WTC11 (cell line): Measurements from ENCODE around the gene CMTM2. TPM values are rescaled to one million over a fixed set of nuclear protein-coding genes. Genes with fewer than 3 reads are reported as not detected.

Experiments
- ATAC-seq: fragments of 200-7000 bp; cut with Tn5 transposase; 2 replicates; pipeline ENCODE4 v1.10.0; 2021; ENCODE audit warnings: mild to moderate bottlenecking, moderate library complexity
- CTCF ChIA-PET: fragments of 300-600 bp; sonication (Branson Sonifier 250); formaldehyde crosslinking; loops from one replicate; lab custom pipeline; 2021; ENCODE audit warnings: antibody characterized with exemption; lab: Charles Lee
- POLR2A ChIA-PET: fragments of 350-600 bp; sonication (Branson Sonifier 250); formaldehyde crosslinking; loops from one replicate; lab custom pipeline; 2021; ENCODE audit warnings: antibody characterized with exemption; lab: Charles Lee
- DNase-seq: peaks from one replicate; pipeline ENCODE4 v3.0.0; 2021; ENCODE audit warnings: low spot score
- H3K27ac Mint-ChIP-seq: 2 replicates; pipeline ENCODE4 v1.8.0; 2021; ENCODE audit warnings: mixed read lengths
- H3K27me3 Mint-ChIP-seq: 2 replicates; pipeline ENCODE4 v1.8.0; 2021; ENCODE audit warnings: low read depth, mild to moderate bottlenecking, moderate library complexity, mixed read lengths
- H3K36me3 Mint-ChIP-seq: 2 replicates; pipeline ENCODE4 v1.8.0; 2021; ENCODE audit warnings: mixed read lengths
- H3K4me1 Mint-ChIP-seq: 2 replicates; pipeline ENCODE4 v1.8.0; 2022; ENCODE audit warnings: mixed read lengths
- H3K4me3 Mint-ChIP-seq: 2 replicates; pipeline ENCODE4 v1.8.0; 2021; ENCODE audit warnings: mild to moderate bottlenecking, moderate library complexity, mixed read lengths
- H3K9me3 Mint-ChIP-seq: 2 replicates; pipeline ENCODE4 v1.8.0; 2021; ENCODE audit warnings: mixed read lengths
- ATF2 ChIP-seq: sonication (generic); formaldehyde crosslinking; IDR thresholded peaks from 2 replicates; pipeline ENCODE4 v1.8.1; 2022; ENCODE audit warnings: low read depth, missing genetic modification reagents, borderline replicate concordance
- CBFB ChIP-seq: sonication (generic); formaldehyde crosslinking; IDR thresholded peaks from 2 replicates; pipeline ENCODE4 v1.8.1; 2022; ENCODE audit warnings: mild to moderate bottlenecking, low read depth, missing genetic modification reagents
- E2F4 ChIP-seq: sonication (generic); formaldehyde crosslinking; IDR thresholded peaks from 2 replicates; pipeline ENCODE4 v1.8.1; 2022; ENCODE audit warnings: low read depth, mild to moderate bottlenecking, moderate library complexity, missing genetic modification reagents, borderline replicate concordance
- ERG ChIP-seq: fragments of 250-450 bp; sonication (Bioruptor Pico); IDR thresholded peaks from 2 replicates; pipeline ENCODE4 v1.8.0; 2021; ENCODE audit warnings: mild to moderate bottlenecking
- ETV6 ChIP-seq: sonication (generic); formaldehyde crosslinking; IDR thresholded peaks from 2 replicates; pipeline ENCODE4 v1.8.1; 2022; ENCODE audit warnings: mild to moderate bottlenecking, missing genetic modification reagents
- GABPB1 ChIP-seq: sonication (generic); formaldehyde crosslinking; IDR thresholded peaks from 2 replicates; pipeline ENCODE4 v1.8.1; 2023; ENCODE audit warnings: mild to moderate bottlenecking, missing genetic modification reagents
- GRHL2 ChIP-seq: fragments of 250-450 bp; sonication (Bioruptor Pico); IDR thresholded peaks from 2 replicates; pipeline ENCODE4 v1.8.0; 2022; ENCODE audit warnings: mild to moderate bottlenecking, moderate library complexity; ENCODE audit not compliant: insufficient replicate concordance, severe bottlenecking
- JAZF1 ChIP-seq: fragments of 250-450 bp; sonication (Bioruptor Pico); IDR thresholded peaks from 2 replicates; pipeline ENCODE4 v1.9.0; 2021; ENCODE audit warnings: moderate library complexity, mild to moderate bottlenecking, inconsistent platforms
- RELA ChIP-seq: sonication (generic); formaldehyde crosslinking; IDR thresholded peaks from 2 replicates; pipeline ENCODE4 v1.8.1; 2022; ENCODE audit warnings: missing genetic modification reagents, mild to moderate bottlenecking, borderline replicate concordance
- SMAD3 ChIP-seq: sonication (generic); formaldehyde crosslinking; IDR thresholded peaks from 2 replicates; pipeline ENCODE4 v1.8.0; 2022; ENCODE audit warnings: missing genetic modification reagents, mild to moderate bottlenecking, borderline replicate concordance
- SMAD4 ChIP-seq: sonication (generic); formaldehyde crosslinking; IDR thresholded peaks from 2 replicates; pipeline ENCODE4 v1.8.0; 2022; ENCODE audit warnings: mild to moderate bottlenecking, missing genetic modification reagents
- STAT6 ChIP-seq: sonication (generic); formaldehyde crosslinking; conservative IDR thresholded peaks from 2 replicates; pipeline ENCODE4 v1.8.1; 2023; ENCODE audit warnings: mild to moderate bottlenecking, low read depth, missing genetic modification reagents, moderate library complexity
- TP53 ChIP-seq: sonication (generic); formaldehyde crosslinking; IDR thresholded peaks from 2 replicates; pipeline ENCODE4 v1.8.1; 2023; ENCODE audit warnings: mild to moderate bottlenecking, missing genetic modification reagents
- USF1 ChIP-seq: sonication (generic); formaldehyde crosslinking; IDR thresholded peaks from 2 replicates; pipeline ENCODE4 v1.8.0; 2022; ENCODE audit warnings: mild to moderate bottlenecking, missing genetic modification reagents
- ZMAT4 ChIP-seq: fragments of 250-450 bp; sonication (Bioruptor Pico); IDR thresholded peaks from 2 replicates; pipeline ENCODE4 v1.9.0; 2021; ENCODE audit warnings: mild to moderate bottlenecking
- ZNF121 ChIP-seq: sonication (generic); formaldehyde crosslinking; IDR thresholded peaks from 2 replicates; pipeline ENCODE4 v1.8.0; 2023; ENCODE audit warnings: missing genetic modification reagents
- ZNF232 ChIP-seq: sonication (generic); formaldehyde crosslinking; IDR thresholded peaks from 2 replicates; pipeline ENCODE4 v1.8.0; 2022; ENCODE audit warnings: mild to moderate bottlenecking, missing genetic modification reagents
- ZNF532 ChIP-seq: fragments of 250-450 bp; sonication (Bioruptor Pico); IDR thresholded peaks from 2 replicates; pipeline ENCODE4 v1.9.0; 2021; ENCODE audit warnings: mild to moderate bottlenecking, borderline replicate concordance
- ZSCAN18 ChIP-seq: fragments of 250-450 bp; sonication (Bioruptor Pico); IDR thresholded peaks from 2 replicates; pipeline ENCODE4 v2.1.2; 2022; ENCODE audit warnings: mild to moderate bottlenecking, moderate library complexity
- total RNA-seq: library from RNA; stranded (reverse); gene quantifications from 3 replicates; pipeline ENCODE4 v1.2.3, GENCODE V29; 2021

The CMTM2 gene
- total RNA-seq, 1 experiment from 2014 or later = not detected

GRCh38 chr16:66591018-66591417, 11.8 kb downstream of the CMTM2 start (continued):
- TF ChIP-seq E2F4 (CRISPR knock-in tag) = no peak
- no peak for TF ChIP-seq ZMAT4 (CRISPR knock-in tag)
- TF ChIP-seq, all 79 proteins: peak for 0

- ChIA-PET POLR2A (no interaction called here), CTCF (no interaction called here)
- no peak overlapping the region for H3K27ac Mint-ChIP-seq
- peaks cover 7% of the 10 kb centered on the region for H3K4me1 Mint-ChIP-seq
- no peak for TF ChIP-seq SMAD3 (CRISPR knock-in tag)
- TF ChIP-seq ERG = no peak
- TF ChIP-seq STAT6 (CRISPR knock-in tag) = no peak
- no peak for TF ChIP-seq CBFB (CRISPR knock-in tag)
- TF ChIP-seq ZNF532 (CRISPR knock-in tag) = no peak
- no peak for TF ChIP-seq GABPB1 (CRISPR knock-in tag)
- no peak for TF ChIP-seq ZNF232 (CRISPR knock-in tag)
- TF ChIP-seq JAZF1 (CRISPR knock-in tag) = no peak
- DNase-seq (no peak), ATAC-seq (no peak)
- H3K36me3 Mint-ChIP-seq = no peaks in the 10 kb centered on the region
- H3K9me3 Mint-ChIP-seq = no peaks in the 10 kb centered on the region
- H3K27me3 Mint-ChIP-seq = no peaks in the 10 kb centered on the region
- no peak overlapping the region for H3K4me3 Mint-ChIP-seq
These were observed 13.0 kb downstream of the CMTM2 start for GRCh38 chr16:66592241-66592640.

- H3K27me3 Mint-ChIP-seq = no peaks in the 10 kb centered on the region
- no peak overlapping the region for H3K27ac Mint-ChIP-seq
- POLR2A ChIA-PET = no interaction called here
- no peaks in the 10 kb centered on the region for H3K36me3 Mint-ChIP-seq
- DNase-seq = no peak
- H3K4me3 Mint-ChIP-seq = no peak overlapping the region
- no peaks in the 10 kb centered on the region for H3K9me3 Mint-ChIP-seq
- peaks cover 7% of the 10 kb centered on the region for H3K4me1 Mint-ChIP-seq
- no peak for TF ChIP-seq ZNF121 (CRISPR knock-in tag)
- TF ChIP-seq ATF2 (CRISPR knock-in tag) = no peak
- TF ChIP-seq CBFB (CRISPR knock-in tag) = no peak
- TF ChIP-seq ETV6 (CRISPR knock-in tag) = no peak
- no peak for TF ChIP-seq RELA (CRISPR knock-in tag)
- no peak for TF ChIP-seq GRHL2 (CRISPR knock-in tag)
- TF ChIP-seq SMAD4 (CRISPR knock-in tag) = no peak
- no peak for TF ChIP-seq ZSCAN18
- no peak for TF ChIP-seq SMAD3 (CRISPR knock-in tag)
- no peak for TF ChIP-seq USF1 (CRISPR knock-in tag)
- TF ChIP-seq TP53 (CRISPR knock-in tag) = no peak
- CTCF ChIA-PET = no interaction called here
- ATAC-seq = no peak
These were observed 13.6 kb downstream of the CMTM2 start for GRCh38 chr16:66592814-66593213.
